Body of pancreas (tissue), 4 donors: ENCODE data around the gene RTF1.

Experiments
- POLR2A ChIP-seq, 3 donors: fragments of 450-650 bp; IDR thresholded peaks; one replicate each; pipeline ENCODE4 v1.6.1; 2016; ENCODE audit warnings: antibody characterized with exemption in 3 of 3, mild to moderate bottlenecking in 2 of 3
- TF ChIP-seq, protein P1 (sequence below), 7 experiments: fragments of 450-650 bp in 4 of 7; fragments of 200-600 bp in 3 of 7; sonication (generic) in 3 of 7; IDR thresholded peaks; one replicate each; pipeline ENCODE4 v1.5.1; 2016 to 2019; ENCODE audit warnings: antibody characterized with exemption in 7 of 7

DNA sequence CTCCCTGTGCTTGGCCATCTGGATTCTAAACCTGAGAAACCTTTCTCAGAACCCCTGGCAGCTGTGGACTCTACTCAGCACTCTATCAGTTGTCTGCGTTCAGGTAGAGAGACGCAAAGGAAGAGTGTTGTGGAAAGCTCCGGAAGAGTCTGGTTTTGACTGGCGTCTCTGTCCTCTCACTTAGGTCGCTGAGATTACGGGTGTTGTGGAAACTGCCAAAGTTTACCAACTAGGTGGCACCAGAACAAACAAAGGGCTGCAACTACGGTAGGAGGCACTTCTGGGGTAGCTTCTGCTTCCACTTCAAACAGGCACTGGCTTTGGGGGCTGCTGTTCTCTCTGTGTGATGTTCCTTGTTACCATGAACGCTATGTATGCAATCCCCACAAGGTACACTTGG, 57.5 kb downstream of the RTF1 start:
- TF ChIP-seq POLR2A (IDR thresholded peaks at IDR 0.05), result no peak
- TF ChIP-seq, protein P1, sequence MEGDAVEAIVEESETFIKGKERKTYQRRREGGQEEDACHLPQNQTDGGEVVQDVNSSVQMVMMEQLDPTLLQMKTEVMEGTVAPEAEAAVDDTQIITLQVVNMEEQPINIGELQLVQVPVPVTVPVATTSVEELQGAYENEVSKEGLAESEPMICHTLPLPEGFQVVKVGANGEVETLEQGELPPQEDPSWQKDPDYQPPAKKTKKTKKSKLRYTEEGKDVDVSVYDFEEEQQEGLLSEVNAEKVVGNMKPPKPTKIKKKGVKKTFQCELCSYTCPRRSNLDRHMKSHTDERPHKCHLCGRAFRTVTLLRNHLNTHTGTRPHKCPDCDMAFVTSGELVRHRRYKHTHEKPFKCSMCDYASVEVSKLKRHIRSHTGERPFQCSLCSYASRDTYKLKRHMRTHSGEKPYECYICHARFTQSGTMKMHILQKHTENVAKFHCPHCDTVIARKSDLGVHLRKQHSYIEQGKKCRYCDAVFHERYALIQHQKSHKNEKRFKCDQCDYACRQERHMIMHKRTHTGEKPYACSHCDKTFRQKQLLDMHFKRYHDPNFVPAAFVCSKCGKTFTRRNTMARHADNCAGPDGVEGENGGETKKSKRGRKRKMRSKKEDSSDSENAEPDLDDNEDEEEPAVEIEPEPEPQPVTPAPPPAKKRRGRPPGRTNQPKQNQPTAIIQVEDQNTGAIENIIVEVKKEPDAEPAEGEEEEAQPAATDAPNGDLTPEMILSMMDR (IDR thresholded peaks at IDR 0.05), result no peak
